NCI-H146 treated with DMSO at 0.1 percent for 48 hours (cell line): Measurements from ENCODE around the gene FAM168B.
"Not testable (repeated sequence)": the region's sequence is repeated elsewhere in the genome, so short reads cannot be mapped to it uniquely, and the experiment has no call there.

ENCODE experiments used
- DNase-seq: peaks from one replicate; lab custom pipeline; 2025; ENCODE audit not compliant: unreplicated experiment; lab: John Stamatoyannopoulos, UW

The FAM168B gene

GRCh38 chr2:131093006-131093695 lies at the start of gene FAM168B:
Gene FAM168B (minus strand): TSS chr2:131093460. CDS start chr2:131082646, 10,814 bp downstream.
- peak; percentile 81 for DNase-seq

DNA sequence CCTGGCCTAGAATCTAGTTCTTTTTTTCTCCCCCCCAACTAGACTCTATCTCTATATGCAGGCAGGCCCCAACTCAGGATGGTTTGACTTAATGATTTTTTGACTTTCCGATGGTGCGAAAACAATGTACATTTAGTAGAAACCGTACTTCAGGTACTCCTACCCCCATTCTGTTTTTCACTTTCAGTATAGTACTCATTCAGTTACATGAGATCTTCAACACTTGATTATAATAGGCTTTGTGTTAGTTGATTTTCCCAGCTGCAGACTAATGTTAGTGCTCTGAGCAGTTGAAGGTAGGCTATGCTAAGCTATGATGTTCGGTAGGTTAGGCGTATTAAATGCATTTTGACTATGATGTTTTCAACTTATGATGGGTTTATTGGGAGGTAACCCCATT lies 49.6 kb upstream of the FAM168B start:
- DNase-seq: no peak

DNA sequence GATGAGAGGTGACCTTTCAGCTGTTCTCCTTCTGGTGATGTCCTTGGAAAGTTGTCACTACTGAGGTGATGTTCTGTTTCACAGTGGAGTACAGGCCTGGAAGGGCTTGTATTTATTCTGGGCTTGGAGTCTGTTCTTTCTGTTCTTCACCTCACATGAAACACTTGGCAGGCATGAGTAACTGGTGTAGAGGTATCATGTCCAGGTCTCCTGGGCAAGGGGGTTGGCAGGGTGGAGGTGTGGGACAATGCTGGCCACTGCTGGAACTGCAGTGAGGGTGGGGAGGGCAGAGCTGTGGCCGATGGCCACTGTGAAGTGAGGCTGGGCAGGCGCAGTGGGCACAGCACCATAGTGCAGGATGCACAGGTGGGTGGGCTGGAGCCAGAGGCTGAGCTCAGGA lies 47.3 kb upstream of the FAM168B start:
- no peak for DNase-seq

DNA sequence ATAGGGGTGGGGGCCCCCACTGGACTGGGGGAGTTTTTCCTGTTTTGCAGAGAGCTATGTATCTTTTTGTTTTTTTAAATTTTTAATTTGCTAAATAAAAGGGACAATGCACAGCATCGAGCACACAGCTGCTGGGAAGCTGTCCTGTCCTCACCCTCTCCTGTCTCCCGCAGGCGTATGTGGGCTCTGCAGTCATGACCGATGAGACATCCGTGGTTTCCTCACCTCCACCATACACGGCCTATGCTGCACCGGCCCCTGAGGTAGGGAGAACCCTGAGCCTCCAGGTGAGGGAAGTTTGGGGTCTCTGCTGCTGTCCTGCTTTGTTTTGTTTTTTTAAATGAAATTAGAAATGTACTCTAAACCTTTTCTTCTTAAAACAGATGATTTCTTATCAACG lies 39.5 kb upstream of the FAM168B start:
- no peak for DNase-seq

- no peak for DNase-seq
These were observed 37.0 kb upstream of the FAM168B start for GRCh38 chr2:131130298-131130596.

GRCh38 chr2:131127981-131128380 lies 34.7 kb upstream of the FAM168B start:
- DNase-seq: no peak

DNA sequence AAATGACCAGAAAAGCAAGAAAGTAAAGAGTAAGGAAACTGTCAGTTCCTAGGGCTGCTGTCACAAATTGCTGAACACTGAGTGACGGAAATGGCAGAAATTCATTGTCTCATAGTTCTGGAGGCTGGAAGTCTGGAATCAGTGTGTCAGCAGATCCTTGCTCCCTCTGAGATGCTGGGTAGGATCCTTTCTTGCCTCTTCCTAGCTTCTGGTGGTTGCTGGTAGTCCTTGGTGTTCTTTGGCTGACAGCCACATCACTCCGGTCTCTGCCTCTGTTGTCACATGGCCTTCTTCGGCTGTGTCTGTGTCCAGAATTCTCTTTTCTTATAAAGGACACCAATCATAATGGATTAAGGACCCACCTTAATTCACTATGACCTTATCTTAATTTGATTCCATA lies 33.8 kb upstream of the FAM168B start:
- DNase-seq: no peak

- DNase-seq: no peak
These were observed 33.2 kb upstream of the FAM168B start for GRCh38 chr2:131126436-131126835.

GRCh38 chr2:131125195-131125757 lies 32.0 kb upstream of the FAM168B start:
- DNase-seq: peak; percentile 88

GRCh38 chr2:131123192-131123591 lies 29.9 kb upstream of the FAM168B start:
- DNase-seq: no peak

DNA sequence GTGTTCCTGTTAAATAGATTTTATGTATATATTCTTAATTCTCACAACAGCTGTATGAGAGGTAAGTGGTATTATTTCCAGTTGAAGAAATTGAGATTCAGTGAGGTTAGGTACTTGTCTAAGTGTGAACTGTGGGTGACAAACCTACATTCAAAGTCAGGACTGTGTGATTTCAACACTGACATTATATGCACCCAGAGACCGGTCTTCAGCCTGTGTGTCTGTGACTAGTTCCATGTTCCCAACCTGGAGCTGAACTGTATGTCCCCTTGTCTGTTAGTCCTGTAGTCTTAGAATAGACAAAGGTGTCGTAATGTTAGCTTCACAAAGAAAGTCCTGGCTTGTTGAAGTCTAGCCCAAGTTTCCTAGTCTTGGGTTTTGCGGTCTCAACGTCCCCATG lies 29.2 kb upstream of the FAM168B start:
- DNase-seq: no peak

- no peak for DNase-seq
These were observed 28.2 kb upstream of the FAM168B start for GRCh38 chr2:131121464-131121863.

DNA sequence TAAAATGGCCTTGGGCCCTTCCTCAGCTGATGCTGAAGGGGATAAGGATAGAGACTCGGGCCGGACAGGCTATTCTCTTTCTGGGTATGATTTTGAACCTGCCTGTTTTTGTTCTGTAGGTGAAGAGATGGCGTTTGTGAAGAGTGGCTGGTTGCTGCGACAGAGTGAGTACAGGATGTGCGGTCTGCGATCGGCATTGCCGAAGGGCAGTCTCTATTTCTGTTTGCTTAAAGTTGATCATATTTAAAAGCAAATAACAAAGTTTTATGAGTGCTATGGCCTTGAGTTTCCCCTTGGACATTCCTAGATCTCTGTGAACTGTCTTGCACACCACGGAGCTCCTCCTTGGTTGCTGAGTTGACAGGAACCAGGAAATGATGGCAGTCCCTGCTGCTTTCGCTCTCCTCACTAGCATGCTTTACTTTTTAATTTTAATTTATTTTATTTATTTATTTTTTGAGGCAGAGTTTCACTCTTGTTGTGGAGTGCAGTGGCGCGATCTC lies 27.6 kb upstream of the FAM168B start:
- DNase-seq: no peak

DNA sequence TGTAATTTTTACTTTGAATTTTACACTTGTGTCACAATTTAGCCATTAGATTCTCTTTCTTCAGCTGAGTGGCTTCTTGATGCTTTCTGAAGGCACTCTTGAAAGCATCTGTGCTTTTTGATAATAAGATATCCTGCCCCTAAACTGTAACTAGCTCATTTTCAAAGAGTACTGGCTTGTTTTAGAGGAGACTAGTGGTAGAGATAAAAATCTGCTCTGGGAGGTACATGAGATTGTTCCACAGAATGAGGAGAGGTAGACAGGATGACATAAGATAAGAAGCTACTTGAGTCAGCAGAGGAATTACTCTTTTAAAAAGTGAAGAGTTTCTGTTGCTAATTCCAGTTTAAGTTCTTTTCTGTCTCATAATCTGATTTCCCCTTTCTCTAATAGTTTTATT lies 22.5 kb upstream of the FAM168B start:
- DNase-seq: no peak

- not testable (repeated sequence) for DNase-seq
These were observed 21.7 kb upstream of the FAM168B start for GRCh38 chr2:131114950-131115349.

DNA sequence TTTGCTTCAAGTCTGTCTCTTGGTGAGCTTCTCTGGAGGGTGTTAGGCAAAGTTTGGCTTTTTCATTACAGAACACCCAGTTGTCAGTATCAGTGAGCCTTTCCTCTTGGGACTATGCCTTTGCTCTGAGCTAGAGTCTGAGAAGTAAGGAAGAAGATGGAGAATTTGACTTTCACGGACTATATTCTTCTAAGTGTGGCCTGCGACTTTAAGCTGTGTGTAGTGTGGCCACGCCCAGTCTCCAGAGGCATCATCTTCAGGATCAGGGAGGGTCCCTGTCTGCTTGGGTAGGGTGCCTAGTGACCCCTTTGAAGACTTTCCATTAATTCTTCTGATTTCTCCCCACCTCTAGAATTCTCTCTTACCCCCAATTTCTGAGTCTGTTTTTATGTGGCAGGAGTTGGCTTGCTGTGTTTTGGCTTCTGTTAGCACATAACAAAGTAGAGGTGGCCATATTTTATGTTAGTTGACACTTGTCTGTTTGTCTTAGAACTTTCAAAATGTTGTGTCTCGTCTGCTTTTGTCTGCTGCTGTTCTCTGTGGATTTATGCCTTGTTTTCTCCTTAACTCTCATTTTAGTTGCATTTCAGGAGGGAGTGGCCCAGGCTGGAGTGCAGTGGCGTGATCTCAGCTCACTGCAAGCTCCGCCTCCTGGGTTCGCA lies 20.4 kb upstream of the FAM168B start:
- no peak for DNase-seq

DNA sequence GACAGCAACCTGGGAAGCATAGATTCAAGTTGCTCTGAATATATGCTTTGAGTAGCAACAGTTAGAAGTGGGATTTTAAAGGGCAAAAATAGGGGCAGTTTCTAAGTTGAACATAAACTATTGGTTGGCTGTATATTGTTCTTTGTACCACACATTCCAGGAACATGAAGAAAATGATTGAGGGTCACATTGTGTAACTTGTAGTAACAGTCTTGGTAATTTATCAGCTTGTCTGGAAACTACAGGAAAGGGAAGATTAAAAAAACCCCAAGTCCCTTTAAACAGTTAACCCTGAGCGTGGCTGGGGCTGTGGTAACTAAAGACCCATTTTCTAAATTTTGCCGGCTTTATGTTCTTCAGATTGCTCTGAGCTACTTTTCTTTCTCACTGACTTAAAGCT lies 19.3 kb upstream of the FAM168B start:
- no peak for DNase-seq

DNA sequence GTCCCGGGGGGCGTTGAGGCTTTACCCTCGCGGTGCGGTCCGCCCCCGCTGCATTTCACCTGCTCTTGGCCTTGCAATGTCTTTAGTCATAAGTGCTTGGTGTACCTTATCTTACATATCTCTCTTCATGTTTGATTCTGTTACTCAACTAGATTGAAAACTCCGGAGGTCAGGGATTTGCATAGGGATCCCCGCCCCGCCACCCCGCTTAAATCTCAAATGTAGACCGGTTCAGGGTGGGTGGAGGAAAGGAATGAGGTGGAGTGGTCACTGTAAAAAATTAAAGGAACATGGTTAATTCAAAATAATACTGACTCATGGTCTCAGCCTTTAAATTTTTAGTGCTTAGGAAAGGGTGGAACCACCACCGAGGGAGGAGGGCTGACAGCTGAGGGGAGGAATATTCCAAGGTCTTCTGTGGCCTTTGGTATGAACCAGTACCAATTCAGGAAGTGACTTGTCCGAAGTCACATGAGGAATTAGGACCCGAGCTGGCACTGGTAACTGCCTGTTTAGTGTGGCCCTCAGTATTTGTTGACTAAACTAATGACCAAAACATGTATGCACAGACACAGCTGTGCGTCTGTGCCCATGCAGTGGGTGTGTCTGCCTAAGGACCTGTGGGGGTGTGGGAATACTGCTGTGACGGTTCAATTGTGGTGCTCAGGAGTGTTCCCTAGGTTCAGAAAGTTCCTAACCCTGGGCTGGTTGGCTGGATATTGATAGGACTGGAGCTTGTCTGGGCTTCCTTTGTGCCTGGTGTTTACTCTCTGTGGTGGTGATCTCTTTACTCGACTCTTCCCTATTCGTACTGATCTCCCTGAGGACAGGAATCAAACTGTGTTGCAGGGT lies 12.9 kb upstream of the FAM168B start:
- DNase-seq: peak; percentile 26

GRCh38 chr2:131105156-131105949 lies 12.1 kb upstream of the FAM168B start, which contains the start of gene PLEKHB2:
Gene PLEKHB2 (plus strand): TSS chr2:131105336. CDS start chr2:131120942, 15,606 bp downstream.
- DNase-seq: peak; percentile 92

DNA sequence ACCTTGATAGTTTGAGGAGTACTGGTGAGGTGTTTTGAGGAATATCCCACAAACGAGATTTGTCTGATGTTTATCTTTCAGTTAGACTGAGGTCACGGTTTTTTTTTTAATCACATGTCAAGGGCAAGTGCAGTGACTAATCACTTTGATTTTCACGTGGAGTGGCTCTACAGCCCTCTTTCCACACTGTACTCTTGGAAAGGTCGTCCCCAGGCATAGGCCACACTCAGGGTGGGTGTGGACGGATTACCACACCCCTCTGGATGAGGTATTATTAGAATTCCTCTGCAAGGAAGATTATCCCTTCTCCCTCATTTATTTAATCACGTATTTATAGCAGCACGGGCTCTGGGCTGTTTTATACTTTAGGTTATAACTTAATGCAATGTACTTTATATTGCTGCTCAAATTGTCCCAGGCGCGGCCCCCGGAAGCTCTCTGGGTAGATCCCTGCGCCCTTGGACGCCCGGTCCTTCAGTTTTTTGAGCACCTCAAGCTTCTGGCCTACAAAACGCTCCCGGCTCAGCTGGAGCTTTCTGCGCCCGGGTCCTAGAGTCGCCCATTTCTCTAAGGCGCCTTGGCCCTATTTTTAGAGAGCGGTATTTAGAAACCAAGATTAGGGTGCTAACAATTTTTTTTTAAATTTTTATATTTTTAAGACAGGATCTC lies 11.4 kb upstream of the FAM168B start:
- peak; percentile 92 for DNase-seq
